Activated CD8-positive, alpha-beta T cell treated with anti-CD3 and anti-CD28 coated beads, Interleukin-2, amount 10 ng/mL, durations not matched to agents 7 days and 5 days (primary cell): ENCODE measurements around the gene ITGA4. TPM values are rescaled to one million over a fixed set of nuclear protein-coding genes. Genes with fewer than 3 reads are reported as not detected.

Experiments
- ATAC-seq: fragments of 150-1000 bp; cut with Tn5 transposase; one replicate; pipeline ENCODE4 v1.10.0; 2021; ENCODE audit warnings: moderate library complexity
- CTCF ChIA-PET: fragments of 350-600 bp; sonication (Branson Sonifier 250); formaldehyde crosslinking; loops from one replicate; lab custom pipeline; 2021; ENCODE audit warnings: antibody characterized with exemption; lab: Charles Lee
- POLR2A ChIA-PET: fragments of 350-600 bp; sonication (Branson Sonifier 250); formaldehyde crosslinking; loops from one replicate; lab custom pipeline; 2021; ENCODE audit warnings: antibody characterized with exemption; lab: Charles Lee
- DNase-seq: peaks from one replicate; pipeline ENCODE4 v3.0.0-alpha.2; 2020
- H3K27ac Mint-ChIP-seq: one replicate; pipeline ENCODE4 v1.8.0; 2021; ENCODE audit warnings: mild to moderate bottlenecking, mixed read lengths
- H3K27me3 Mint-ChIP-seq: one replicate; pipeline ENCODE4 v1.8.0; 2021; ENCODE audit warnings: low read depth, mixed read lengths
- H3K36me3 Mint-ChIP-seq: one replicate; pipeline ENCODE4 v1.8.0; 2021; ENCODE audit warnings: low read depth, mixed read lengths
- H3K4me1 Mint-ChIP-seq: one replicate; pipeline ENCODE4 v1.8.0; 2021; ENCODE audit warnings: low read depth, mixed read lengths
- H3K4me3 Mint-ChIP-seq: one replicate; pipeline ENCODE4 v1.8.0; 2021; ENCODE audit warnings: mild to moderate bottlenecking, mixed read lengths
- H3K9me3 Mint-ChIP-seq: one replicate; pipeline ENCODE4 v1.8.0; 2022; ENCODE audit warnings: mixed read lengths; ENCODE audit not compliant: insufficient read depth
- total RNA-seq, 2 experiments: library from RNA; stranded (reverse); gene quantifications; one replicate each; pipeline ENCODE4 v1.2.3, GENCODE V29; 2021

ITGA4 gene
- total RNA-seq, 2 experiments from 2014 or later = 144 to 152 TPM

DNA sequence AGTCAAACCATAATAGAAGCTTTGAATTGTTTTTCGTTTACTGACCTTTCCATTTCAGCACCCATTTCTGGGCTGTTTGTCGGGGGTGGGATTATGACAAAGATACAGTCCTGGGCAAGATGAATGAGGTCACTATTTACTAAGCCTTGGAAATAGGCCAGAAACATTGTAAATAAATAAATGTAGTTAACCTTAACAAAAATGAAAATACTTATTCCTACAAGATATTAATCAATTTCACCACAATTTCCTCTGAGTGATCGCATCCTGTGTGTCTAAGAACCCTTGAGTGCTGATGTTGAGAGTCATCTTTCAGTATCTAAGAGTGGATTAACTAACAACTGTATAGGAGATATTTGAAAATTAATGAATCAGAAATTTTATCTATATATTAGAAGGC, 14.0 kb downstream of the ITGA4 start:
- Mint-ChIP-seq H3K9me3 (no peaks in the 10 kb centered on the region), H3K27ac (peak overlapping the region; percentile 76), H3K27me3 (no peaks in the 10 kb centered on the region), H3K4me3 (no peak overlapping the region), H3K36me3 (peaks cover 76% of the 10 kb centered on the region), H3K4me1 (peaks cover 75% of the 10 kb centered on the region)
- ATAC-seq (peak; percentile 52), DNase-seq (no peak)
- CTCF ChIA-PET = interaction anchor here (1.1 to 6.0 kb wide), 6 partner anchors 14 to 491 kb away, joined by 3 to 56 read pairs (median 4); partner anchors contain the start of genes ITGA4 and UBE2E3
- POLR2A ChIA-PET = interaction anchor here (0.6 to 1.4 kb wide), 2 partner anchors 19 to 166 kb away, joined by 3 to 5 read pairs; no protein-coding TSS in a partner anchor

DNA sequence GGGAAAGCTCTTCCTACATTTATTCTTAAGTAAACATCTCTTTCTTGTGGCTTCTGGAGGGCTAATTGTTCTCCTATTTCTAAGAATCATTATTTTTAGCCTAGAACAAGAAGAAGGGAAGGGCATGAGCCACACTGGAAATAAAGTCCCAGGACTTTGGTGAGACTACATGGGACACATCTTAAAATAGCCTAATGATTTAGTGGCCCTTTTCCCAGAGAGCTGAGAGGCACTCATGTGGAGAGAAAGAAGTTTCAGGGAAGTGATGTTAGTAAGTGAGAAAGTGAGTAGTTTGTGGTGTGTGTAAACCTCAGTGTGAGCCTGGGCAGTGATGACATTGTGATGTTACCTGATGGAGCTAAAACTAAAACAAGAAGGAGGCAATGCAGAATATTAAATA, 14.6 kb downstream of the ITGA4 start:
- no peak for DNase-seq
- peak; percentile 49 for ATAC-seq
- Mint-ChIP-seq H3K9me3 (no peaks in the 10 kb centered on the region), H3K36me3 (peaks cover 81% of the 10 kb centered on the region), H3K27ac (peak overlapping the region; percentile 20), H3K27me3 (no peaks in the 10 kb centered on the region), H3K4me1 (peaks cover 71% of the 10 kb centered on the region), H3K4me3 (peak overlapping the region; percentile 0)
- POLR2A ChIA-PET = no interaction called here
- CTCF ChIA-PET = interaction anchor here (1.4 to 2.7 kb wide), 3 partner anchors 168 to 491 kb away, joined by 3 to 10 read pairs (median 4); partner anchors contain the start of gene UBE2E3

DNA sequence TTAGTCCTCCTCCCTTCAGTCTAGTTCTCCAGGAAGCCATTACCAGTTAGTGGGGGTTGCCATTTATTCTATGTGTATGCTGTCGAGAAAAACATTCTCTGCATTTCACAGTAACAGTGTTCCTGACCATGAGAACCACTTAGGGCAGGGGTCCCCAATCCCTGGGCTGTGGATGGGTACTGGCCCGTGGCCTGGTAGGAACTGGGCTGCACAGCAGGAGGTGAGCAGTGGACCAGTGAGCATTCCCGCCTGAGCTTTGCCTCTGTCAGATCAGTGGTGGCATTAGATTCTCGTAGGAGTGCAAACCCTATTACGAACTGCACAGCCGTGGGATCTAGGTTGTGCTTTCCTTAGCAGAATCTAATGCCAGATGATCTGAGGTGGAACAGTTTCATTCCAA, 15.8 kb downstream of the ITGA4 start:
- Mint-ChIP-seq H3K9me3 (no peaks in the 10 kb centered on the region), H3K4me1 (peaks cover 61% of the 10 kb centered on the region), H3K4me3 (no peak overlapping the region), H3K36me3 (peaks cover 87% of the 10 kb centered on the region), H3K27me3 (no peaks in the 10 kb centered on the region), H3K27ac (peak overlapping the region; percentile 40)
- ChIA-PET POLR2A (no interaction called here), CTCF (interaction anchor here (1.2 kb wide), 1 partner anchor 178 kb away, joined by 3 read pairs; no protein-coding TSS in a partner anchor)
- ATAC-seq = no peak
- DNase-seq = no peak

DNA sequence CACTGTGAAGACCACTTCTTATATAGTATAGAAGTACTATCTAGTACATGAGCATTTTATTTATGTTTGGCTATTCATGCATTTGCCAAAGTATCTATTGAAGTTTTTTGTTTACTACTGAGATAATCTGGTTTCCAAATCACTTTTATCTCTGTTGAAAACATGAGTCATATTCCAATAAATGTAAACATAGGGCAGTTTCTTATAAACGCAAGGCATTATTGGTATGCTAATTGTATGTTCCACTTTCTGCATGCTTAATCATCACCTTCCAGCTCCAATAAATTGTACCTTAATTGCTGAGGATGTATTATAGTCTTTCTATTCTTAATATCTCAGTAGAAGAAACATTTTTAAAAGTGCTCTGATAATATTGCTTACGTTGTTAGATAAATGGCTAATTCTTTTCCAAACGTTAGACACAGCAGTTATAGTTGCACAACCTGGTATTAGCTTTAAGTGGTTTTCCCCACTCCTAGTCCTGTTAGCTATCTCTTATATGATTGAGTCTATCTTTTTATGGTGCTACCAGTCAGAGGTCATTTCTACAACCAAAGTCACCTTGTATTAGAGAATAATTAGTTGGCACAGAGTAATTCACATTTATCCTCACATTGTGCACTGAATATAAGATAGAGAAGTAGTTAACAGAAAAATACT, 17.2 kb downstream of the ITGA4 start:
- ChIA-PET POLR2A (interaction anchor here (1.1 to 1.3 kb wide), 2 partner anchors 17 to 34 kb away, joined by 3 to 4 read pairs; partner anchors contain the start of gene ITGA4), CTCF (interaction anchor here (1.2 to 3.8 kb wide), 5 partner anchors 8 to 369 kb away, joined by 3 to 18 read pairs (median 4); no protein-coding TSS in a partner anchor)
- DNase-seq = no peak
- Mint-ChIP-seq H3K4me3 (no peak overlapping the region), H3K27me3 (no peaks in the 10 kb centered on the region), H3K27ac (no peak overlapping the region), H3K4me1 (peaks cover 51% of the 10 kb centered on the region), H3K36me3 (peaks cover 81% of the 10 kb centered on the region), H3K9me3 (no peaks in the 10 kb centered on the region)
- ATAC-seq = no peak

DNA sequence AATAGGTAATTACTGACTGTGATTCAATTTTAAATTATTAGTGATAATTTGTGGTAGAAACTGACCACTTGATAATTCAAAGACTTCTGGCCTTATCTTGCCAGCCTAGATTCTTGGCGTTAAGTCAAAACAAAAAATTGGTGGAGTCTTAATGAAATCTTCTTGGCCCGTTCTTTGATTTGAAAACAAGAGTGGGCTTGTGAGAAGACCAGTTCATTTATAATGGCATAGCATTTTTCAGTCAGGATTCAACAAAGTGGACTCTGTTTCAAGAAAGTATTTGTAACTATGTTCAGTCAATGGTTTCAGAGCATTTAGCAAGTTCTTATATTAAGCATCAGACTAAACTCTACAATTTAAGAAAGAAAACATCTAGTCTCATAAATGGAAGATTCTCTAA, 26.0 kb downstream of the ITGA4 start:
- H3K36me3 Mint-ChIP-seq = peaks cover 73% of the 10 kb centered on the region
- DNase-seq = no peak
- no peak overlapping the region for H3K4me3 Mint-ChIP-seq
- CTCF ChIA-PET = no interaction called here
- POLR2A ChIA-PET = no interaction called here
- no peaks in the 10 kb centered on the region for H3K27me3 Mint-ChIP-seq
- H3K9me3 Mint-ChIP-seq = no peaks in the 10 kb centered on the region
- H3K4me1 Mint-ChIP-seq = peaks cover 2% of the 10 kb centered on the region
- no peak overlapping the region for H3K27ac Mint-ChIP-seq
- ATAC-seq = no peak

DNA sequence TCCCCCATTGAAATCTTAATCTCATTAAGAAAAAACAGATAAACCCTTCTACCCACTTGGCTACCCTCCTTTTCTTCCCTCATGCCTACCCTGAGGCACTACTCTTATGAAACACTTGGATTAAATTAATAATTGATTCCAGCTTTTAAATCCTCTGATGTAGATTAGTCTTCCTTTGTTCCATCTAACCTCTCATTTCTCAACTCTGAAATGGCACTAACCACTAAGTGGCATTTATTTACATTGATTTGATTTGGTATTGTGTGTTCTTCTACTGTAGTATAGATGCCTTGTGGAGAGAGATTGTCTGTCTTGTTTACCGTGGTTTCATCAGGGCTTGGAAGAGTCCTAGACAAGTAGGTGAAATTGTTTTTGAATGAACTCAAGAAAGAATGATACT, 26.7 kb downstream of the ITGA4 start:
- Mint-ChIP-seq H3K9me3 (no peaks in the 10 kb centered on the region), H3K27ac (no peak overlapping the region), H3K4me1 (peaks cover 2% of the 10 kb centered on the region), H3K36me3 (peaks cover 76% of the 10 kb centered on the region), H3K27me3 (no peaks in the 10 kb centered on the region), H3K4me3 (no peak overlapping the region)
- ChIA-PET POLR2A (interaction anchor here (1.2 kb wide), 1 partner anchor 13 kb away, joined by 3 read pairs; no protein-coding TSS in a partner anchor), CTCF (interaction anchor here (1.2 to 1.4 kb wide), 2 partner anchors 8 to 379 kb away, joined by 3 to 4 read pairs; no protein-coding TSS in a partner anchor)
- no peak for DNase-seq
- ATAC-seq = no peak

DNA sequence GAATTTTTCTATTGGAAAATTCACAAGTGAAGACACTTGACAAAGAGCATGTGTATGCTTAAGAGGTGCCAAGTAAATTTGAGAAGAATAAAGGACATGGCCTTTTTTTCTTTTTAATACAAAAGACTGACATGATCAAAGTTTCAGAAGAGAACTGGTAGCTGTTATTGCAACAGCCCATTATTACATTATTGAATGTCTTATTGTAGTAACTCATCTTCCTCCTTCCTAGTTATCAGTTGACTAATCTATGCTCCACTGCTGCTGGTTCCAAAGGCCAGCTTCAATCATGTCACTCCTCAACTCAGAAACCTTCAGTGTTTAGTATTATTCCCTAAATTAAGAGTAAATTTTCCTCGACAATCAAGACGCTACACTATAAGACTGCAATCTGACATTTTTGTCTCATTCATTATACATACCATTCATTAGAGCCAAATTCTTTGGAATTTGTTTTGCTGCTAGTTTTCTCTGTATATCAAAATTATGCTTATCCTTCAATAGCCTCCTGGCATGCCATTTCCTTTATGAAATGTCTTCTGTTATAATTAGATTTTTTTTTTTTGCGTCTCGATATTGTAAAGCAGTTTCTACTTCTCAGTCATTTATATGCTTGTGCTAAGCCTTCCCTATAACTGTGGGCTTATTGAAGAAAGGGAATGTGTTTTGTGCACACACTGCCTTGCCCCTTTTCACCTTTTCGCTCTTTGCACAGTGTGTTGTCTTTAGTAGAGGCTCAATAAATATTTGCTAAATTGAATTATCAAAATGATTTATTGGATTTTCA, 27.9 kb downstream of the ITGA4 start:
- Mint-ChIP-seq H3K4me1 (peaks cover 2% of the 10 kb centered on the region), H3K4me3 (no peak overlapping the region), H3K36me3 (peaks cover 79% of the 10 kb centered on the region), H3K27me3 (no peaks in the 10 kb centered on the region), H3K27ac (no peak overlapping the region), H3K9me3 (no peaks in the 10 kb centered on the region)
- no peak for ATAC-seq
- DNase-seq = no peak
- CTCF ChIA-PET = interaction anchor here (1.2 to 1.4 kb wide), 4 partner anchors 9 to 380 kb away, joined by 3 to 4 read pairs (median 4); no protein-coding TSS in a partner anchor
- POLR2A ChIA-PET = interaction anchor here (0.7 to 1.2 kb wide), 2 partner anchors 11 to 20 kb away, joined by 3 read pairs; no protein-coding TSS in a partner anchor

DNA sequence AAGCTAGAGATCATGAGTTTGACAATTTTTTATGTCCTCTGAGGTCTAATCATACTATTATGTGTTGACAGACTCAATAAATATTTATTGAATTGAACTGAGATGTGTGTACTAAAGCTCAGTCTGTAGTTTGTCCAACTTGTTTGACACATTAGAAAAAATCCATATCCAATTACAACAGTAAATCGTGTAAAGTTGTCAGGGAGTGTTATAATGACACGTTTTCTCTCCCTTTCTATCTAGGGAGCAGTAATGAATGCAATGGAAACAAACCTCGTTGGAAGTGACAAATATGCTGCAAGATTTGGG, 28.4 kb downstream of the ITGA4 start:
- no peak overlapping the region for H3K4me3 Mint-ChIP-seq
- peaks cover 2% of the 10 kb centered on the region for H3K4me1 Mint-ChIP-seq
- H3K36me3 Mint-ChIP-seq = peaks cover 82% of the 10 kb centered on the region
- ATAC-seq (no peak), DNase-seq (no peak)
- H3K27ac Mint-ChIP-seq = no peak overlapping the region
- ChIA-PET CTCF (interaction anchor here (1.3 kb wide), 1 partner anchor 19 kb away, joined by 4 read pairs; no protein-coding TSS in a partner anchor), POLR2A (interaction anchor here (1.2 kb wide), 1 partner anchor 9 kb away, joined by 5 read pairs; no protein-coding TSS in a partner anchor)
- H3K9me3 Mint-ChIP-seq = no peaks in the 10 kb centered on the region
- H3K27me3 Mint-ChIP-seq = no peaks in the 10 kb centered on the region

DNA sequence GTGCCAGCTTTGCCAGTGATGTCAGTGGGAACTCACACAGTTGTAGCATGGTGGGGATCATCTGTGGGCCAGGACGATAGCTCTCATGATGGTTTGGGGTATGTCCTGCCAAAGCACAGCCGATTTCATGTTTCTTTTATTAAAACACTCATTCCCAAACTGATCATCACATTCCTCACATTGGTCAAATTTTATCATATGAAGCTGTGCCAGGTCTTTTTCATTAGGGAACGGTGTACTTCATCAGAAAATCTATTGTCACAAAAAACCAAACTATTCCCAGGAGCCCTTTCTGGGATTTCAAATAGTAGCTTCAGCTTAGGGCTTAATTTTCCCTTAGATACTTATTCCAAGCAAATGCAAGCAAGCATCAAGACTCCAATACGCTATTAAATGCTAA, 42.0 kb downstream of the ITGA4 start:
- ATAC-seq = no peak
- ChIA-PET POLR2A (no interaction called here), CTCF (interaction anchor here (1.7 to 2.3 kb wide), 2 partner anchors 17 to 216 kb away, joined by 4 read pairs; no protein-coding TSS in a partner anchor)
- no peak for DNase-seq
- no peak overlapping the region for H3K4me3 Mint-ChIP-seq
- peaks cover 36% of the 10 kb centered on the region for H3K36me3 Mint-ChIP-seq
- no peak overlapping the region for H3K27ac Mint-ChIP-seq
- no peaks in the 10 kb centered on the region for H3K9me3 Mint-ChIP-seq
- no peaks in the 10 kb centered on the region for H3K27me3 Mint-ChIP-seq
- H3K4me1 Mint-ChIP-seq = no peaks in the 10 kb centered on the region

DNA sequence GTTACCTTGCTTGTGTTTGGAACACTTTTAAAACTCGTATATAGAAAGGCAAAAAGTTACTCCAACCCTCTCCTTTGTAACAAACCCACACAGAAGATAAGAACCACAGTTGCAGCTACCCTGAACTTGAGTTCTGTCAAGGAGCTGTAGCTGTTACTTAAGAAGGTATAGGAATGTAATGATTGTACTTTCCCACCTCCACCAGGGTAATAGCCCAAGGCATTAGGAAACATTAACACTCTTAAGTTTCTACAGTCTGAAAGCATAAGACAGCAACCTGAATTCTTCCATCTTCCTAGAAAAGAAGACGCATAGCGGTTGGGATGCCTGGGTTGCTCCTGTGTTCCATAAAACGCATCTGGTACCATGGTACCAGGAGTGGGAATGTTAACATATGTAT, 43.0 kb downstream of the ITGA4 start:
- Mint-ChIP-seq H3K4me1 (no peaks in the 10 kb centered on the region), H3K36me3 (peaks cover 38% of the 10 kb centered on the region), H3K27me3 (no peaks in the 10 kb centered on the region), H3K27ac (no peak overlapping the region), H3K4me3 (no peak overlapping the region), H3K9me3 (no peaks in the 10 kb centered on the region)
- ChIA-PET CTCF (interaction anchor here (2.3 kb wide), 1 partner anchor 16 kb away, joined by 4 read pairs; no protein-coding TSS in a partner anchor), POLR2A (no interaction called here)
- no peak for DNase-seq
- no peak for ATAC-seq

DNA sequence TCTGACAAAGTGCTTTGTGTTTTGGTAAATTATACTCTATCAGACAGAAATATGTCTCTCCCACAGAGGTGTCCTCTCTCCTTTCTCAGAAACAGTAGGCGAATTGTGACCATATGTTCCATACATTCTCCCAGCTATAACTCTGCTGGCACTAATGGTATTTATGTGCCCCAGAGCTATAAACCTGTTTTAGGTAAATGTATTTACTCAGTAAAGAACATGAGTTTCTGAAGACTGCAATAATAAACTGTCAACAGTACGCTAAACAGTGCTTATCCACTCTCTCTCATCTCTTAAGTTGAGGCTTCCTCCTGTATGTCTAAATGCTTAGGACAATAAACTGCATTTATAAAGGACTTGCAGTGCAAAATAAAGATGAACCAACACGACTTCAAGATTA, 58.5 kb downstream of the ITGA4 start:
- H3K27ac Mint-ChIP-seq = no peak overlapping the region
- ChIA-PET CTCF (interaction anchor here (1.0 kb wide), 2 partner anchors 17 to 200 kb away, joined by 3 to 4 read pairs; no protein-coding TSS in a partner anchor), POLR2A (no interaction called here)
- no peak overlapping the region for H3K4me3 Mint-ChIP-seq
- ATAC-seq (no peak), DNase-seq (no peak)
- peaks cover 31% of the 10 kb centered on the region for H3K4me1 Mint-ChIP-seq
- no peaks in the 10 kb centered on the region for H3K27me3 Mint-ChIP-seq
- H3K9me3 Mint-ChIP-seq = no peaks in the 10 kb centered on the region
- H3K36me3 Mint-ChIP-seq = peaks cover 83% of the 10 kb centered on the region
